Liver (tissue), 9 donors: ENCODE data around the gene GABARAP. TPM values are rescaled to one million over a fixed set of nuclear protein-coding genes. Genes with fewer than 3 reads are reported as not detected.

Experiments used
- DNase-seq: peaks from one replicate; pipeline ENCODE4 v3.0.0-alpha.2; 2017; ENCODE audit warnings: low spot score
- H3K27ac ChIP-seq, 2 donors: one replicate each; pipeline ENCODE4 v1.7.0; 2013; ENCODE audit warnings: inconsistent platforms in 2 of 2, low read length in 2 of 2, control low read depth in 1 of 2, low read depth in 1 of 2, mild to moderate bottlenecking in 1 of 2
- H3K27me3 ChIP-seq, 4 donors: one replicate each; pipeline versions ENCODE4 v1.6.1 to v1.7.0; 2013; ENCODE audit warnings: low read length in 3 of 4, inconsistent platforms in 1 of 4, mild to moderate bottlenecking in 1 of 4, moderate library complexity in 1 of 4; ENCODE audit not compliant: control insufficient read depth in 4 of 4, insufficient read depth in 4 of 4
- H3K36me3 ChIP-seq, 4 donors: one replicate each; pipeline versions ENCODE4 v1.6.1 to v1.7.0; 2013; ENCODE audit warnings: low read length in 3 of 4, mild to moderate bottlenecking in 3 of 4, low read depth in 1 of 4, moderate library complexity in 1 of 4; ENCODE audit not compliant: control insufficient read depth in 4 of 4, insufficient read depth in 3 of 4
- H3K4me1 ChIP-seq, 4 donors: one replicate each; pipeline versions ENCODE4 v1.6.1 to v1.7.0; 2013; ENCODE audit warnings: low read length in 3 of 4, mild to moderate bottlenecking in 3 of 4, moderate library complexity in 1 of 4; ENCODE audit not compliant: control insufficient read depth in 4 of 4, insufficient read depth in 4 of 4
- H3K4me3 ChIP-seq, 3 donors: one replicate each; pipeline versions ENCODE4 v1.6.1 to v1.7.0; 2013; ENCODE audit warnings: low read length in 3 of 3, control low read depth in 1 of 3, low read depth in 1 of 3, mild to moderate bottlenecking in 1 of 3
- H3K9ac ChIP-seq, 2 donors: one replicate each; pipeline ENCODE4 v1.7.0; 2013; ENCODE audit warnings: low read length in 2 of 2, mild to moderate bottlenecking in 2 of 2, moderate library complexity in 2 of 2, control low read depth in 1 of 2, low read depth in 1 of 2
- H3K9me3 ChIP-seq, 4 donors: one replicate each; pipeline versions ENCODE4 v1.6.1 to v1.7.0; 2013; ENCODE audit warnings: low read length in 3 of 4; ENCODE audit not compliant: control insufficient read depth in 4 of 4
- ATF3 ChIP-seq: IDR thresholded peaks from 2 replicates; pipeline ENCODE4 v1.6.1; 2016; ENCODE audit warnings: antibody characterized with exemption
- CTCF ChIP-seq: fragments of 150-350 bp; IDR thresholded peaks from 2 replicates; pipeline ENCODE4 v1.5.1; 2017; ENCODE audit warnings: improper control_type of control experiment, low read depth, low read length; ENCODE audit not compliant: missing input control
- EGR1 ChIP-seq, 2 donors: IDR thresholded peaks; 2 replicates each; pipeline ENCODE4 v1.6.1; 2016 to 2018; ENCODE audit warnings: antibody characterized with exemption in 2 of 2, low read depth in 2 of 2
- FOXA1 ChIP-seq: IDR thresholded peaks from 2 replicates; pipeline ENCODE4 v1.6.1; 2016; ENCODE audit warnings: antibody characterized with exemption
- FOXA2 ChIP-seq: IDR thresholded peaks from 2 replicates; pipeline ENCODE4 v1.6.1; 2016; ENCODE audit warnings: antibody characterized with exemption
- GABPA ChIP-seq, 2 donors: IDR thresholded peaks in 1 of 2; conservative IDR thresholded peaks in 1 of 2; 2 replicates each; pipeline ENCODE4 v1.6.1; 2016; ENCODE audit warnings: antibody characterized with exemption in 2 of 2, mild to moderate bottlenecking in 1 of 2, moderate library complexity in 1 of 2
- HNF4A ChIP-seq, 2 donors: conservative IDR thresholded peaks; 2 replicates each; pipeline ENCODE4 v1.6.1; 2016; ENCODE audit warnings: antibody characterized with exemption in 2 of 2, mild to moderate bottlenecking in 2 of 2
- HNF4G ChIP-seq: IDR thresholded peaks from 2 replicates; pipeline ENCODE4 v1.6.1; 2016; ENCODE audit warnings: antibody characterized with exemption
- NR2F2 ChIP-seq: IDR thresholded peaks from 2 replicates; pipeline ENCODE4 v1.6.1; 2016; ENCODE audit warnings: antibody characterized with exemption
- RAD21 ChIP-seq, 2 donors: IDR thresholded peaks; 2 replicates each; pipeline ENCODE4 v1.6.1; 2016; ENCODE audit warnings: antibody characterized with exemption in 2 of 2, mild to moderate bottlenecking in 2 of 2
- SP1 ChIP-seq: IDR thresholded peaks from 2 replicates; pipeline ENCODE4 v1.6.1; 2018; ENCODE audit warnings: antibody characterized with exemption, mild to moderate bottlenecking
- TAF1 ChIP-seq: conservative IDR thresholded peaks from 2 replicates; pipeline ENCODE4 v1.6.1; 2016; ENCODE audit warnings: antibody characterized with exemption, mild to moderate bottlenecking
- YY1 ChIP-seq: IDR thresholded peaks from 2 replicates; pipeline ENCODE4 v1.6.1; 2016; ENCODE audit warnings: antibody characterized with exemption, mild to moderate bottlenecking
- WGBS: extraction: QIAGEN DNeasy Blood & Tissue Kit; methylation state at CpG from one replicate; pipeline ENCODE4 v1.1.7; 2013; 5-methylcytosine and 5-hydroxymethylcytosine counted together
- polyA plus RNA-seq, 2 donors: library from polyadenylated mRNA; stranded (reverse) in 1 of 2; unstranded in 1 of 2; fragments of 200-250 nt in 1 of 2; fragments of >200 nt in 1 of 2; fragmentation: Nextera tagmentation in 1 of 2; extraction: Ambion mirVana in 1 of 2; gene quantifications; one replicate each; pipeline versions ENCODE4 v1.2.1 to v1.2.3, GENCODE V29; 2013 to 2015
- total RNA-seq, 2 donors: library from RNA; depleted of rRNA; stranded (reverse); fragments of >200 nt; gene quantifications; one replicate each; pipeline ENCODE4 v1.2.3, GENCODE V29; 2014
- TF ChIP-seq, protein P1 (sequence below): IDR thresholded peaks from 2 replicates; pipeline ENCODE4 v1.6.1; 2016; ENCODE audit warnings: antibody characterized with exemption
- TF ChIP-seq, protein P2 (sequence below): IDR thresholded peaks from 2 replicates; pipeline ENCODE4 v1.6.1; 2016; ENCODE audit warnings: antibody characterized with exemption
- TF ChIP-seq, protein P3 (sequence below): IDR thresholded peaks from 2 replicates; pipeline ENCODE4 v1.6.1; 2016; ENCODE audit warnings: antibody characterized with exemption, mild to moderate bottlenecking
- donor health status: healthy.
- donor health status: healthy.
- donor health status: healthy.
- donor health status: healthy.
- donor health status: healthy.

The GABARAP gene
- total and polyA plus RNA-seq, 4 donors = 74.4 to 489 (median 205) TPM

DNA sequence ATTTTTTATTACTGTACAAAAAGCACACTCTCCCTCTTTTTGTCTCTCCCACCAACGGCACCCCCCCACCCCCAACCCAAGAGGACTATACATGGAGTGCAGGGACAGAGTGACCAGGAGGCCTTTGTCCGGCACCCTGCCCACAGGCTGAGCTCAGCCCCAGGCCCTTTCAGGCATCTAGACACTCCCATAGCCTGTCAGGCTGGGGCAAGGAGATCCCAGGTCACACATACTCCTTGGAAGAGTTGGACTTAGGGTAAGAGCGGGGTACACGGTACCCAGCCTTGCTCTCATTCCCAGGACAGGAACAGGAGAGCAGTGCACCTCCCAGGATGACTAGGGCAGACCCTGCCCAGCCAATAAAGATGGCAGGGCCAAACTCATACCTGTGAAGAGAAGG is 17.9 kb upstream of the GABARAP start:
- TF ChIP-seq TAF1 (no peak), HNF4G (no peak), HNF4A (conservative IDR thresholded peaks at IDR 0.05) (no peak), FOXA1 (no peak), RAD21 (IDR thresholded peaks at IDR 0.05) (no peak), GABPA (IDR thresholded peaks at IDR 0.05 in 1 of 2, conservative IDR thresholded peaks at IDR 0.05 in 1 of 2) (no peak), ATF3 (no peak), NR2F2 (no peak)
- TF ChIP-seq, protein P1, sequence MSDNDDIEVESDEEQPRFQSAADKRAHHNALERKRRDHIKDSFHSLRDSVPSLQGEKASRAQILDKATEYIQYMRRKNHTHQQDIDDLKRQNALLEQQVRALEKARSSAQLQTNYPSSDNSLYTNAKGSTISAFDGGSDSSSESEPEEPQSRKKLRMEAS = no peak
- TF ChIP-seq, protein P2, sequence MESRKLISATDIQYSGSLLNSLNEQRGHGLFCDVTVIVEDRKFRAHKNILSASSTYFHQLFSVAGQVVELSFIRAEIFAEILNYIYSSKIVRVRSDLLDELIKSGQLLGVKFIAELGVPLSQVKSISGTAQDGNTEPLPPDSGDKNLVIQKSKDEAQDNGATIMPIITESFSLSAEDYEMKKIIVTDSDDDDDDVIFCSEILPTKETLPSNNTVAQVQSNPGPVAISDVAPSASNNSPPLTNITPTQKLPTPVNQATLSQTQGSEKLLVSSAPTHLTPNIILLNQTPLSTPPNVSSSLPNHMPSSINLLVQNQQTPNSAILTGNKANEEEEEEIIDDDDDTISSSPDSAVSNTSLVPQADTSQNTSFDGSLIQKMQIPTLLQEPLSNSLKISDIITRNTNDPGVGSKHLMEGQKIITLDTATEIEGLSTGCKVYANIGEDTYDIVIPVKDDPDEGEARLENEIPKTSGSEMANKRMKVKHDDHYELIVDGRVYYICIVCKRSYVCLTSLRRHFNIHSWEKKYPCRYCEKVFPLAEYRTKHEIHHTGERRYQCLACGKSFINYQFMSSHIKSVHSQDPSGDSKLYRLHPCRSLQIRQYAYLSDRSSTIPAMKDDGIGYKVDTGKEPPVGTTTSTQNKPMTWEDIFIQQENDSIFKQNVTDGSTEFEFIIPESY = no peak
- Histone ChIP-seq H3K4me3 (peak overlapping the region; percentile 63 to 68 (median 65)), H3K9ac (peak overlapping the region; percentile 72 to 78), H3K4me1 (peaks cover 13 to 53% (median 32%) of the 10 kb centered on the region in 4 donors), H3K27me3 (no peaks in the 10 kb centered on the region), H3K27ac (peak overlapping the region; percentile 83 to 87), H3K9me3 (no peaks in the 10 kb centered on the region), H3K36me3 (peaks cover 0 to 10% (median 6%) of the 10 kb centered on the region in 4 donors)
- no peak for DNase-seq
- 49% methylated on average over 4 of the region's 4 CpGs for WGBS

DNA sequence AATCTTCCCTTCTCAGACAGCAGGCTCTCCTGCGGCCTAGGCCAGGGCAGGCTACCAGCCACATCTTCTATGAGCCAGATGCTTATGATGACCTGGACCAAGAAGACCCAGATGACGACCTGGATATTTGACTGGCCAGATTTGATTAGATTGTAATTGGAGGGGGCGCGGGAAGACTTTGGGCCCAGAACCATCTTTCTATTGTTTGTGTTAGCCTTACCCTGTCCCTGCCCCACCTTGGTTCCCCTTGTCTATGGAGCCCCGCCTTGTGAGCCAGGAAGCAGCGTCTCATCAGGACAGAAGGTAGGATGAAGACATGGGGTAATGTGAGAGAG is 17.3 kb upstream of the GABARAP start:
- WGBS = 77% methylated on average over 6 of the region's 6 CpGs
- Histone ChIP-seq H3K4me1 (peaks cover 13 to 53% (median 32%) of the 10 kb centered on the region in 4 donors), H3K27ac (peak overlapping the region; percentile 72 to 85), H3K4me3 (peak overlapping the region; percentile 15 to 68 (median 63)), H3K9me3 (no peaks in the 10 kb centered on the region), H3K27me3 (no peaks in the 10 kb centered on the region), H3K36me3 (peaks cover 0 to 15% (median 7%) of the 10 kb centered on the region in 4 donors), H3K9ac (peak overlapping the region in 1 of 2 donors; percentile 52)
- no peak for DNase-seq
- TF ChIP-seq, protein P2 = no peak
- no peak for TF ChIP-seq YY1
- TF ChIP-seq FOXA2 = no peak
- TF ChIP-seq RAD21 (IDR thresholded peaks at IDR 0.05) = no peak
- no peak for TF ChIP-seq GABPA (IDR thresholded peaks at IDR 0.05 in 1 of 2, conservative IDR thresholded peaks at IDR 0.05 in 1 of 2)
- TF ChIP-seq NR2F2 = no peak
- TF ChIP-seq FOXA1 = no peak
- no peak for TF ChIP-seq EGR1 (IDR thresholded peaks at IDR 0.05; ENCODE audit: low read depth in 2 of 2)
- no peak for TF ChIP-seq CTCF
- no peak for TF ChIP-seq SP1
- TF ChIP-seq HNF4G = no peak
- TF ChIP-seq, protein P3, sequence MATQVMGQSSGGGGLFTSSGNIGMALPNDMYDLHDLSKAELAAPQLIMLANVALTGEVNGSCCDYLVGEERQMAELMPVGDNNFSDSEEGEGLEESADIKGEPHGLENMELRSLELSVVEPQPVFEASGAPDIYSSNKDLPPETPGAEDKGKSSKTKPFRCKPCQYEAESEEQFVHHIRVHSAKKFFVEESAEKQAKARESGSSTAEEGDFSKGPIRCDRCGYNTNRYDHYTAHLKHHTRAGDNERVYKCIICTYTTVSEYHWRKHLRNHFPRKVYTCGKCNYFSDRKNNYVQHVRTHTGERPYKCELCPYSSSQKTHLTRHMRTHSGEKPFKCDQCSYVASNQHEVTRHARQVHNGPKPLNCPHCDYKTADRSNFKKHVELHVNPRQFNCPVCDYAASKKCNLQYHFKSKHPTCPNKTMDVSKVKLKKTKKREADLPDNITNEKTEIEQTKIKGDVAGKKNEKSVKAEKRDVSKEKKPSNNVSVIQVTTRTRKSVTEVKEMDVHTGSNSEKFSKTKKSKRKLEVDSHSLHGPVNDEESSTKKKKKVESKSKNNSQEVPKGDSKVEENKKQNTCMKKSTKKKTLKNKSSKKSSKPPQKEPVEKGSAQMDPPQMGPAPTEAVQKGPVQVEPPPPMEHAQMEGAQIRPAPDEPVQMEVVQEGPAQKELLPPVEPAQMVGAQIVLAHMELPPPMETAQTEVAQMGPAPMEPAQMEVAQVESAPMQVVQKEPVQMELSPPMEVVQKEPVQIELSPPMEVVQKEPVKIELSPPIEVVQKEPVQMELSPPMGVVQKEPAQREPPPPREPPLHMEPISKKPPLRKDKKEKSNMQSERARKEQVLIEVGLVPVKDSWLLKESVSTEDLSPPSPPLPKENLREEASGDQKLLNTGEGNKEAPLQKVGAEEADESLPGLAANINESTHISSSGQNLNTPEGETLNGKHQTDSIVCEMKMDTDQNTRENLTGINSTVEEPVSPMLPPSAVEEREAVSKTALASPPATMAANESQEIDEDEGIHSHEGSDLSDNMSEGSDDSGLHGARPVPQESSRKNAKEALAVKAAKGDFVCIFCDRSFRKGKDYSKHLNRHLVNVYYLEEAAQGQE = no peak
